Pancreas (tissue), 10 donors: ENCODE results near the gene PHF21B. TPM values are rescaled to one million over a fixed set of nuclear protein-coding genes. Genes with fewer than 3 reads are reported as not detected.

ENCODE experiments used
- ATAC-seq, 4 donors: fragments of 200-7000 bp; cut with Tn5 transposase; one replicate each; pipeline versions ENCODE4 v1.8.0 to v1.9.1; 2020; ENCODE audit warnings: mild to moderate bottlenecking in 4 of 4, moderate library complexity in 4 of 4
- DNase-seq, 6 donors: peaks; one replicate each; pipeline ENCODE4 v3.0.0-alpha.2; 2020
- FAIRE-seq: peaks from 2 replicates; lab custom pipeline; 2012; peaks lifted over from hg19 to GRCh38; lab: Jason Lieb, UNC
- H3K27ac ChIP-seq, 4 donors: fragments of 200-600 bp; sonication (generic); 1 replicate in 3 of 4; 2 replicates in 1 of 4; pipeline versions ENCODE4 v1.5.0 to v1.8.0; 2020
- H3K27me3 ChIP-seq, 4 donors: fragments of 200-600 bp; one replicate each; pipeline ENCODE4 v1.8.0; 2021
- H3K36me3 ChIP-seq, 3 donors: fragments of 200-600 bp; sonication (generic) in 1 of 3; one replicate each; pipeline versions ENCODE4 v1.5.0 to v1.8.0; 2020 to 2021
- H3K4me1 ChIP-seq, 3 donors: fragments of 200-600 bp; one replicate each; pipeline ENCODE4 v1.8.0; 2021
- H3K4me3 ChIP-seq, 4 donors: fragments of 200-600 bp; sonication (generic) in 2 of 4; one replicate each; pipeline versions ENCODE4 v1.5.0 to v1.8.0; 2020 to 2021
- H3K9me3 ChIP-seq, 4 donors: fragments of 200-600 bp; one replicate each; pipeline ENCODE4 v1.8.0; 2021
- WGBS, 2 donors: extraction: QIAGEN DNeasy Blood & Tissue Kit; methylation state at CpG; one replicate each; pipeline ENCODE4 v1.1.7; 2013; 5-methylcytosine and 5-hydroxymethylcytosine counted together
- intact Hi-C, 3 donors: fragments of 100-400 bp; cut with DNase I; formaldehyde crosslinking; loops; one replicate each; pipeline versions ENCODE4 v1.11.1 to v1.14.2; 2022
- polyA plus RNA-seq, 2 donors: library from polyadenylated mRNA; stranded (reverse); fragments of 200-250 nt; gene quantifications; one replicate each; pipeline ENCODE4 v1.2.3, GENCODE V29; 2013
- total RNA-seq, 6 donors: library from RNA; stranded (reverse); fragmentation: NEBNext Ultra II Directional in 4 of 6; extraction: Animal tissue kit (Norgen Biotek cat#: 25700) in 4 of 6; gene quantifications; one replicate each; pipeline versions ENCODE4 v1.2.1 to v1.2.4, GENCODE V29; 2021 to 2023
- TF ChIP-seq, protein P1 (sequence below), 4 donors: fragments of 200-600 bp; sonication (generic) in 3 of 4; IDR thresholded peaks; one replicate each; pipeline versions ENCODE4 v1.5.0 to v1.8.0; 2021; ENCODE audit warnings: antibody characterized with exemption in 4 of 4
- donor health status: healthy with polysubstance abuse.
- donor health status: DM: no; HTN: no; CAD: no; lungs with moderate emphysema.
- donor health status: DM: no; HTN: no; CAD: no.
- donor health status: control.
- donor health status: control.
- donor health status: Bipolar disorder and iron deficiency.
- donor health status: DM: yes; HTN: yes; CAD: no.
- donor health status: DM: no; HTN: no; CAD: no.
- donor health status: DM: no; HTN: no; CAD: no.
- donor health status: DM: yes; HTN: yes; CAD: no.

PHF21B gene
- total and polyA plus RNA-seq, 8 donors: 0.34 to 2.9 (median 0.57) TPM; not detected in 1

GRCh38 chr22:44999231-44999630, 10.6 kb downstream of the PHF21B start:
- FAIRE-seq: no peak
- Histone ChIP-seq H3K27me3 (no peaks in the 10 kb centered on the region), H3K4me1 (no peaks in the 10 kb centered on the region), H3K4me3 (no peak overlapping the region), H3K27ac (no peak overlapping the region), H3K36me3 (no peaks in the 10 kb centered on the region), H3K9me3 (no peaks in the 10 kb centered on the region)
- no peak for DNase-seq
- TF ChIP-seq, protein P1, sequence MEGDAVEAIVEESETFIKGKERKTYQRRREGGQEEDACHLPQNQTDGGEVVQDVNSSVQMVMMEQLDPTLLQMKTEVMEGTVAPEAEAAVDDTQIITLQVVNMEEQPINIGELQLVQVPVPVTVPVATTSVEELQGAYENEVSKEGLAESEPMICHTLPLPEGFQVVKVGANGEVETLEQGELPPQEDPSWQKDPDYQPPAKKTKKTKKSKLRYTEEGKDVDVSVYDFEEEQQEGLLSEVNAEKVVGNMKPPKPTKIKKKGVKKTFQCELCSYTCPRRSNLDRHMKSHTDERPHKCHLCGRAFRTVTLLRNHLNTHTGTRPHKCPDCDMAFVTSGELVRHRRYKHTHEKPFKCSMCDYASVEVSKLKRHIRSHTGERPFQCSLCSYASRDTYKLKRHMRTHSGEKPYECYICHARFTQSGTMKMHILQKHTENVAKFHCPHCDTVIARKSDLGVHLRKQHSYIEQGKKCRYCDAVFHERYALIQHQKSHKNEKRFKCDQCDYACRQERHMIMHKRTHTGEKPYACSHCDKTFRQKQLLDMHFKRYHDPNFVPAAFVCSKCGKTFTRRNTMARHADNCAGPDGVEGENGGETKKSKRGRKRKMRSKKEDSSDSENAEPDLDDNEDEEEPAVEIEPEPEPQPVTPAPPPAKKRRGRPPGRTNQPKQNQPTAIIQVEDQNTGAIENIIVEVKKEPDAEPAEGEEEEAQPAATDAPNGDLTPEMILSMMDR (IDR thresholded peaks at IDR 0.05): no peak
- intact Hi-C loops: no loop called here
- 68 to 78% methylated on average over 15 of the region's 15 CpGs for WGBS, 2 donors
- no peak for ATAC-seq

DNA sequence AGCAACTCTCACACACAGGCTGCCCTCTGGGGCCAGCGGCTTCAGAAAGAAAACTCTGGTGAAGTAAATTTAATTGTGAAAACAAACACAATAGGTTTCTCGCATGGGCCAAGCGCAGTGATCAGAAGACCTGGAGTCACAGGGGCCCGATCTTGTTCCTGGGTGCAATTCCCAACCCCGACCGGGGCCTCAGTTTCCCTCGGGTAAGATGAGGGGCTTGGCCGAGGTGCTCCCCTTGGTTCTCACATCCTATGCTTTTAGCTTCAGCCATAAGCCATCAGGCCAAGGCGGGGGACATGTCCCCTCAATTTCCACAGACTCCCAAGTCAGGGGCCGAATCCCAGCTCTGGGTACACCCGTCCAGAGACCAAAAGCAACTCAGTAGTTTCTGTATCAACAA, 11.5 kb downstream of the PHF21B start:
- Histone ChIP-seq H3K9me3 (no peaks in the 10 kb centered on the region), H3K27ac (no peak overlapping the region), H3K4me1 (no peaks in the 10 kb centered on the region), H3K36me3 (no peaks in the 10 kb centered on the region), H3K4me3 (no peak overlapping the region), H3K27me3 (no peaks in the 10 kb centered on the region)
- TF ChIP-seq, protein P1 (IDR thresholded peaks at IDR 0.05): no peak
- FAIRE-seq: no peak
- DNase-seq: no peak
- no peak for ATAC-seq
- intact Hi-C loops: no loop called here
- 63 to 72% methylated on average over 11 of the region's 11 CpGs for WGBS, 2 donors

- ATAC-seq: no peak
- Histone ChIP-seq H3K4me3 (no peak overlapping the region), H3K27me3 (no peaks in the 10 kb centered on the region), H3K4me1 (no peaks in the 10 kb centered on the region), H3K27ac (no peak overlapping the region), H3K9me3 (no peaks in the 10 kb centered on the region), H3K36me3 (no peaks in the 10 kb centered on the region)
- TF ChIP-seq, protein P1 (IDR thresholded peaks at IDR 0.05): no peak
- WGBS, 2 donors: 46 to 63% methylated on average over 9 of the region's 9 CpGs
- no peak for DNase-seq
- intact Hi-C loops: no loop called here
- no peak for FAIRE-seq
Measured at GRCh38 chr22:44997060-44997459, 12.7 kb downstream of the PHF21B start.

GRCh38 chr22:44996648-44997047, 13.2 kb downstream of the PHF21B start:
- intact Hi-C loops: no loop called here
- FAIRE-seq: no peak
- no peak for ATAC-seq
- 70 to 79% methylated on average over 16 of the region's 16 CpGs for WGBS, 2 donors
- H3K4me1 ChIP-seq: no peaks in the 10 kb centered on the region
- no peak overlapping the region for H3K27ac ChIP-seq
- H3K9me3 ChIP-seq: no peaks in the 10 kb centered on the region
- TF ChIP-seq, protein P1 (IDR thresholded peaks at IDR 0.05): no peak
- H3K4me3 ChIP-seq: no peak overlapping the region
- no peaks in the 10 kb centered on the region for H3K36me3 ChIP-seq
- no peak for DNase-seq
- H3K27me3 ChIP-seq: no peaks in the 10 kb centered on the region

DNA sequence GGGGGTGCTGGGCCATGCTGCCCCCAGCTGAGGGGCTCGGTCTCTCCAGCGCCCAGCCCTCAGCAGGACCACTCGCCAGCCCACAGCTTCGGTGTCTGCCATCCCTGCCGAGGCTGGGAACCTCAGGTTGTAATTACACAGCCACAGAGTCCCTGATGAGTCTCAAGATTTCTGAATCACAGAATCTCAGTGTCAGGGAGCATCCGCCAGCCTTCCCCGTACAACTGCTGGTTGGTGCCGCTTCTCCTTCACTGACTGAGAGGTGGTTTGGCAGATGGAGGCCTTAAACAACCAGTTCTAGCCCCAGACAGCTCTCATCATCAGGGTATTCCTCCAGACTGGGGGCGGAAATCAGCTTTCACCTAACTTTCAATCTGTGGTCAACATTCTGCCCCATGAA, 13.7 kb downstream of the PHF21B start:
- Histone ChIP-seq H3K9me3 (no peaks in the 10 kb centered on the region), H3K4me1 (no peaks in the 10 kb centered on the region), H3K4me3 (no peak overlapping the region), H3K27me3 (no peaks in the 10 kb centered on the region), H3K36me3 (no peaks in the 10 kb centered on the region), H3K27ac (no peak overlapping the region)
- DNase-seq (no peak), FAIRE-seq (no peak), ATAC-seq (no peak)
- TF ChIP-seq, protein P1 (IDR thresholded peaks at IDR 0.05): no peak
- intact Hi-C loops: no loop called here
- WGBS, 2 donors: 48 to 59% methylated on average over 9 of the region's 9 CpGs
